ENCODE measurements around the gene LUC7L2. TPM values are rescaled to one million over a fixed set of nuclear protein-coding genes. Genes with fewer than 3 reads are reported as not detected.
A peak's percentile ranks its signal among the peaks of the same experiment; 100 is the strongest.

LUC7L2 gene
- total RNA-seq, 1 experiment from 2014 or later = 81.2 TPM

DNA sequence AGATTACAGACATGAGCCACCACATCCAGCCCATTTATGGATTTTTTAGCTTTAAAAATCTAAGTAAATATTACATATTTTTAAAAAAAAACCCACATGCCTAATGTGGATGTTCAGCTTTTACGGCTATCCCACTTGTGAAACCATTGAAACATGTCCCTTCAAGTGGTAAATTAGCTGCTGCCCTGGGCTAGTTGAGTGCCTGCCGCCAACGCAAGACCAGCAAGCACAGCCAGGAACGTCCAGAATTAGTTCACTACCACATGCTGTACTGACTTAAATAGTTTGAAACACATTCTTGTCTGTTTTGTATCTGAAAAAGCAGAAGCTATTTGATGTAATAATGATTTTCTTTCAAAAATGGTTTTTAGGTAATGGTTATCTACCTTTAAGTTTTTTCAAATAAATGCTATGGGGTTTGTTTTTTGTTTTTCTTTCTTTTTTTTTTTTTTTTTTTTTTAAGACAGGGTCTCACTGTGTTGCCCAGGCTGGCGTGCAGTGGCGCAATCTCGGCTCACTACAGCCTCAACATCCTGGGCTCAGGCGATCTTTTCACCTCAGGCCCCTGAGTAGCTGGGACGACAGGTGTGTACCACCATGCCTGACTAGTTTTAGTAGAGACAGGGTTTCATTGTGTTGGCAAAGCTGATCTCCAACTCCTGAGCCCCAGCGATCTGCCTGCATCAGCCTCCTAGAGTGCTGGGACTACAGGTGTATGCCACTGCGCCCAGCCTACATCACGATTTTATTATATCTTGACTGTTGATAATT lies 66.7 kb downstream of the LUC7L2 start:
- Histone ChIP-seq H3K14ac (ENCODE audit: insufficient read depth, low read length) (no peak overlapping the region), H2BK12ac (ENCODE audit: insufficient read length, low read depth, low read length) (no peak overlapping the region), H3K4ac (ENCODE audit: low read depth, low read length) (no peak overlapping the region), H3K18ac (ENCODE audit: insufficient read length, low read depth, low read length) (no peak overlapping the region), H4K91ac (ENCODE audit: insufficient read length, low read depth, low read length) (no peak overlapping the region), H3K79me1 (ENCODE audit: insufficient read depth, low read depth, low read length, poor library complexity, severe bottlenecking) (no peaks in the 10 kb centered on the region), H2BK120ac (ENCODE audit: low read depth, low read length, poor library complexity, severe bottlenecking) (no peak overlapping the region), H2AK5ac (ENCODE audit: insufficient read length, low read length) (no peak overlapping the region), H2BK5ac (ENCODE audit: insufficient read length, low read length) (no peak overlapping the region), H3K9me3 (ENCODE audit: control insufficient read depth, low read depth, low read length) (no peaks in the 10 kb centered on the region), H3K23me2 (ENCODE audit: insufficient read length, low read depth, low read length, poor library complexity, severe bottlenecking) (no peaks in the 10 kb centered on the region), H3K79me2 (ENCODE audit: insufficient read depth, low read length) (no peaks in the 10 kb centered on the region), H4K5ac (ENCODE audit: insufficient read length, low read depth, low read length) (no peak overlapping the region), H3T11ph (ENCODE audit: low read length) (no peak overlapping the region), H4K8ac (replicated peaks; ENCODE audit: insufficient read length, low read depth, low read length) (no peak overlapping the region), H3K4me2 (ENCODE audit: insufficient read depth, insufficient read length, low read length) (no peak overlapping the region), H3K27ac (ENCODE audit: insufficient read length, low read depth, low read length) (no peak overlapping the region), H2AFZ (ENCODE audit: low read length) (no peak overlapping the region), H2BK20ac (ENCODE audit: low read depth, low read length, poor library complexity, severe bottlenecking) (no peak overlapping the region), H3K23ac (ENCODE audit: insufficient read length, low read depth, low read length) (peak overlapping the region; percentile 31), H3K27me3 (ENCODE audit: insufficient read depth, low read length) (no peaks in the 10 kb centered on the region), H4K20me1 (ENCODE audit: control insufficient read depth, insufficient read depth, insufficient read length) (no peaks in the 10 kb centered on the region), H3K9ac (ENCODE audit: extremely low read depth, insufficient read length, low read length) (no peak overlapping the region), H3K56ac (ENCODE audit: insufficient read length, low read depth, low read length) (no peak overlapping the region), H3K4me1 (ENCODE audit: insufficient read depth, low read length) (no peaks in the 10 kb centered on the region), H2BK15ac (ENCODE audit: low read depth, low read length) (no peak overlapping the region)
- Mint-ChIP-seq H3K4me1 (peaks cover 4 to 8% of the 10 kb centered on the region in 2 experiments), H3K27ac (peak overlapping the region in 1 of 3 experiments; percentile 80; a peak in 2 of 7 replicates), H3K27me3 (ENCODE audit: low read depth) (no peaks in the 10 kb centered on the region), H3K36me3 (ENCODE audit: insufficient read depth in 1 of 3, low read depth in 3 of 3) (peaks cover 7 to 27% (median 15%) of the 10 kb centered on the region in 3 experiments; a peak in 5 of 7 replicates), H3K4me3 (no peak overlapping the region), H3K9me3 (no peaks in the 10 kb centered on the region)
- no peak for DNase-seq
- TF ChIP-seq, protein P1, sequence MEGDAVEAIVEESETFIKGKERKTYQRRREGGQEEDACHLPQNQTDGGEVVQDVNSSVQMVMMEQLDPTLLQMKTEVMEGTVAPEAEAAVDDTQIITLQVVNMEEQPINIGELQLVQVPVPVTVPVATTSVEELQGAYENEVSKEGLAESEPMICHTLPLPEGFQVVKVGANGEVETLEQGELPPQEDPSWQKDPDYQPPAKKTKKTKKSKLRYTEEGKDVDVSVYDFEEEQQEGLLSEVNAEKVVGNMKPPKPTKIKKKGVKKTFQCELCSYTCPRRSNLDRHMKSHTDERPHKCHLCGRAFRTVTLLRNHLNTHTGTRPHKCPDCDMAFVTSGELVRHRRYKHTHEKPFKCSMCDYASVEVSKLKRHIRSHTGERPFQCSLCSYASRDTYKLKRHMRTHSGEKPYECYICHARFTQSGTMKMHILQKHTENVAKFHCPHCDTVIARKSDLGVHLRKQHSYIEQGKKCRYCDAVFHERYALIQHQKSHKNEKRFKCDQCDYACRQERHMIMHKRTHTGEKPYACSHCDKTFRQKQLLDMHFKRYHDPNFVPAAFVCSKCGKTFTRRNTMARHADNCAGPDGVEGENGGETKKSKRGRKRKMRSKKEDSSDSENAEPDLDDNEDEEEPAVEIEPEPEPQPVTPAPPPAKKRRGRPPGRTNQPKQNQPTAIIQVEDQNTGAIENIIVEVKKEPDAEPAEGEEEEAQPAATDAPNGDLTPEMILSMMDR (conservative IDR thresholded peaks at IDR 0.05) = no peak
- no CpG with 5 or more reads among the region's 12 CpGs for WGBS (ENCODE audit: extremely low coverage, insufficient read length, low lambda C conversion rate)
